GM21786 (cell line): ENCODE data around the gene MAT2B.

Source experiments
- ATAC-seq: cut with Tn5 transposase; IDR thresholded peaks from one replicate; pipeline ENCODE4 v1.9.1; 2021; ENCODE audit not compliant: unreplicated experiment

MAT2B gene

GRCh38 chr5:163548649-163549048 is 43.2 kb downstream of the MAT2B start:
- ATAC-seq = no peak

DNA sequence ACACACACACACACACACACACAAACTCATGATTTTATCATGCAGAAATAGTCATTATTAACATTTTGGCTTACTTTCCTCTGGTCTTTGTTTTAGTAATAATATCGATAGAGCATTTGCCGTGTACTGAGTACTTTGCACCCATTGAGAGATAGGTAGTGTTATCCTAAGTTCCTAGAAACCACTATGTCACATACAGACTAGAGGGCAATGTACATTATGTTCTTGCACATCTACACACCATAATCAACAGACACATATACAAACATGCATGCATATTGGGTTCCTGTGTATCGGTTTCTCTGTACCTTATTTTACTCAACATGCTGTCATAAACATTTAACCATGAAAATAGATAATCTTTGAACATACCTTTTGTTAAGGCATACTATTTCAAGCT is 45.7 kb downstream of the MAT2B start:
- ATAC-seq = no peak

GRCh38 chr5:163552536-163552935 is 47.1 kb downstream of the MAT2B start:
- ATAC-seq = no peak

GRCh38 chr5:163561339-163561738 is 55.9 kb downstream of the MAT2B start:
- no peak for ATAC-seq

- no peak for ATAC-seq
Observed at GRCh38 chr5:163562071-163562470, 56.7 kb downstream of the MAT2B start.

- ATAC-seq = no peak
Observed at GRCh38 chr5:163563112-163563511, 57.7 kb downstream of the MAT2B start.

- ATAC-seq = no peak
Observed at GRCh38 chr5:163563880-163564279, 58.5 kb downstream of the MAT2B start.

DNA sequence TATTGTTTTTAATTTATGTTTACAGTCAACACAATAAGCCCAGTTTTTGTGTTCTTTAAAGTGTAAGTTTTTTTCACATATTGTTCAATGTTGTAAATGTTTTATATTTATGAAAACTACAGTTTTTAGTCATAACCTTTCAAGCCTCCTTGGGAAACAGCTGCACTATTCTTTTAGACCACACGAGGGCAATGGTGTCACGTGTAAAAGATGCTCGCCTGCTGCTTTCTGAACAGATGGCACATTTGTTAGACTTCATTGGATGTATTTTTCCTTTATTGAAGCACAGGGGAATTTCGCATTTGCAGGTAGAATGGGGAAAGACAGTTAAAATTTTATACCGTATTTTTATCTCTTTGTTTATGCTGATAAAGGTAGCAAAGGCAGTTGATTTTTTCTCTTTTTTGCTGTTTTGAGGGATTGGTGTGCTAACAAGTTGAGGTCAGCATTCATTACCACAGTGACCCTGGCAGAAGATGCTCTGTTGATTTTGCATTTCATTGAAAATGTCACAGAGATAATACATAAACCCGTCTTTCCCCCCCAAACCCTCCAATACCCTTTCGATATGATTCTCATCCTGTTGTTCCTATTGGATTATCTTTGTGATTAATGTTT is 59.0 kb downstream of the MAT2B start:
- no peak for ATAC-seq

GRCh38 chr5:163565492-163565891 is 60.1 kb downstream of the MAT2B start:
- peak; percentile 1 for ATAC-seq

DNA sequence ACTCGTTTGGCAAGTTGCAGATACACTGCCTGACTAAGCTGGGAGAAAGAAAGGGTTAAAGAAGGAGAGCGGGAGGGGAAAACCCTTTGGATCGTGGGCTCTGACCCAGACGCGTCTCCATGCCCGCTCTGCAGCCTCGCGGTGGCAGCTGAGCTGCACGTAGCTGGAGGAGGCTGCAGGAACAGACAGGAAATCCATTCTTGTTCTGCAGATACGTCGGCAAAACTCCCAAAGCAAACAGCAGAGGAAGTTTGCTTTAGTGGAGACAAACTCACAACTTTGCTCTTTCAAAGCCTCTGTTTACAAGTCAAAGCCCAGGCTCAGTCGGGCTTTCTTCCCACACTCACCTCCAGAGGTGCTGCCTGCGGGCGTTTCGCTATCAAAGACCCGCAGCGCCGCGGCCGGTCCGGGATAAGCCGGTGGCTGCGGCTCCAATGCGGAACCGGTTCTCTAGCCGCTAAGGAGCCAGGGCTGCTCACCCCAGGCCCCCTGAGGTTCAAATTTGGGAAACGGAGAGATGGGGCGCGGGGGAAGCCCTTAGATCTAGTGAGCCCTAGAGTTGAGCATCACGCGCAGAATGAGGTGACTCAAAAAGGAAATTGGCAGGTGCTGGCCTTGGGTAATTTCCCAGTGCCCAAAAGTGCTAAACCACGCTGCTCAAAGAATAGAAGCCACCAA is 60.7 kb downstream of the MAT2B start:
- peak; percentile 75 for ATAC-seq

- no peak for ATAC-seq
Observed at GRCh38 chr5:163566678-163567077, 61.3 kb downstream of the MAT2B start.

- no peak for ATAC-seq
Observed at GRCh38 chr5:163567811-163568210, 62.4 kb downstream of the MAT2B start.
